Myocyte (in vitro differentiated cells): Measurements from ENCODE around the gene ABCD3. TPM values are rescaled to one million over a fixed set of nuclear protein-coding genes. Genes with fewer than 3 reads are reported as not detected.
"Not testable (repeated sequence)": the region's sequence is repeated elsewhere in the genome, so short reads cannot be mapped to it uniquely, and the experiment has no call there.

ENCODE experiments used
- DNase-seq: peaks from one replicate; pipeline ENCODE4 v3.0.0-alpha.2; 2012; ENCODE audit warnings: low read depth
- total RNA-seq: library from RNA; depleted of rRNA; stranded (reverse); fragments of >200 nt; gene quantifications from 2 replicates; pipeline ENCODE4 v1.2.3, GENCODE V29; 2014

Gene ABCD3
- total RNA-seq, 1 donor from 2014 or later = 43.2 TPM

GRCh38 chr1:94544706-94545490, 126.7 kb downstream of the ABCD3 start:
- DNase-seq = peak; percentile 50

- DNase-seq = no peak
Measured at GRCh38 chr1:94549706-94550105, 131.5 kb downstream of the ABCD3 start.

- DNase-seq = peak; percentile 42
Measured at GRCh38 chr1:94550396-94550795, 132.2 kb downstream of the ABCD3 start.

DNA sequence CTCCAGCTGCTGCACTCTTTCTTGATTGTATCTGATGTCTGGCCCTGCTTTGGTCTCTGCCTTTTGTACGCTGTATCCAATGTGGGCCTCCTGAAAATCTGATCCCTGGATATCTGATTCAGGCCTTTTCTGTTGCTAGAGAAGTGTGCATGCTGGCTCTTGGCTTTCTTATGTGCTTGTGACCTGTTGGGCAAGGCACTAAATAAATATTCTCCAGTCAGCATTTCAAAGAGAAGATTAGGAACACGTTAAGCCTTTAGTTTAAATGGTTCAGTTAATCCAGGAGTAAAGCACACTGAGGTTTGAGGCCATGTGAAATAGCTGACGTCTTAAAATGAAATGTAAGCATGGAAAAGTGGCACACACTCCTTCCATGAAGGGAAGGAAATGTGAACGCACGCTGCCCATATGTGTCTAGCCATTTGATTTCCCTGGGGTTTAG, 132.6 kb downstream of the ABCD3 start:
- no peak for DNase-seq

- no peak for DNase-seq
Measured at GRCh38 chr1:94551449-94551848, 133.3 kb downstream of the ABCD3 start.

DNA sequence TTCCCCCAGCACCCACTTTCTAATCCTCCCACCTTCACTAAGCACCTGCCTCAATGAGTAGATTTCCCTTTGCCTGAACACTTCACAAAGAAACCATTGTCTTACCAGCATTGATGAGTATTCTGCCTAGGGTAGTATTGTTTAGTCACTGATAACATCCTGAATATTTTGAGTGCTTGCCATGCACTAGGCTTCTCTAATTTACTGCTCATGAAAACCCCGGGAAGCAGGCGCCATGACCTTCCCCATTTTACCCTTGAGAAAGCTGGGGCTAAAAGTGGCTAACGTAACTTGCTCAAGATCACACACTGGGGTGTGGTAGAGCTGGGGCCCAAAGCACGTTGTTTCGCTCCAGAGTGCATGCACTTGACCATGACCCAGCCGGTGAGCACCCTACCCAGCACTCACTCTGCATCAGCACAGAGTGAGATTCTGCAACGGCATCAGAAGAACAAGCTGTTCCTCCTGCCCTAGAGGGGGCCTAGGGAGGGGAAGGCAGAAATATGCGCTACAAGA, 133.9 kb downstream of the ABCD3 start:
- DNase-seq = no peak

GRCh38 chr1:94553323-94553730, 135.1 kb downstream of the ABCD3 start:
- no peak for DNase-seq

DNA sequence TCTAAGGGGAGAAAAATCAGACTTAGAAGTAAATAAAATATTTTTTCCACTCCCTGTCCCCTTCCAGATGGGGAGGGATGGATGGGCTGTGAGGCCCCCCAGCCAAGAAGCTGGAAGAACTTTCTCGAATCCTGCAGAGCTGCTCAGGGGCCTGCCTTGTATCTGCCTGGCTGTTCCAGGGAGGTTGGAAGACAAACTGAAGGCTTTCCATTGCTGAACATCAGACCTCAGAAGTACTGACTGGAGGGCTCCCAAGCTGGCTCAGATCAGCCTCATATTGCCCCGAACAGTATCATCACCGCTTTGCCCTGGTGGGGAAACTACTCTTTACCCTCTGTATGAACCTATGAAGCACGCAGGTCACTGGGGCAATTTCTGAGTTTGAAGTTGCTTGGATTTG, 135.7 kb downstream of the ABCD3 start:
- no peak for DNase-seq

DNA sequence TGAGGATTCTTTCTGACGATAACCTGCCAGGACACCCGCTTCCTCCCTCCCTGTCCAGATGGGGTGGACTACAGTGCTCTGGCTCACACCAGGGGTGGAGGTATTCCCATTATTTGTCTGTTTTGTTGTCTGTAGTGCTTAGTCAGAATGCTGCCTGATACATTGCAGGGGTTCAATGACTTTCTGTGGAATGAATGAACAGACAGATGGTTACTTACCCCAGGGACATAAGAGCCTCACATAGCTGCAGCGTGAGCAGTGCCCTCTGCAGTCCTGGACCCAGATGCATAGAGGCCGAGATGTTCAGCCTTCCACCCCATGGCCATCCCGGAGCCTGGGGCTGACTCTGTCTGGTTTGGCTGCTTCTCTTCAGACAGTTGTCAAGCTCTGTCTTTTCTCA, 136.4 kb downstream of the ABCD3 start:
- no peak for DNase-seq

- no peak for DNase-seq
Measured at GRCh38 chr1:94555091-94555490, 136.9 kb downstream of the ABCD3 start.

DNA sequence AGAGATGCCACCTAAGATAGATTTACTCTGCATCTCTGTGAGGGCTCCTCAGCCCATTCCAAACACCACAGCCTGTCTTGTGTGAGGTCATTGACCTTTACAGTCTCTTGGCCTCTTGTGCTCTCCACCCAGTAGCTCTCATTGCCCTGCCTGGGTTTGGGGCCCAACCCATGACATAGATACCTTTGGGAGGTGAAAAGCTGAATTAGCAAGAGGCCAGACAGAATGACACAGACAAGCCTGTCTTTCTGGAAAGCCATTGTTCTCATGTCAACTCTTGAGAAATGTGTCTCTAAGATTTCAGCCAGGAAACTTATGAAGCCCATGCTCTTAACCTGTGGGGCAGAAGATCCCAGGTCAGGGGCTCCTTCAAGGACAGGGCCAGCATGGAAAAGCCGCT, 141.7 kb downstream of the ABCD3 start:
- DNase-seq = no peak

DNA sequence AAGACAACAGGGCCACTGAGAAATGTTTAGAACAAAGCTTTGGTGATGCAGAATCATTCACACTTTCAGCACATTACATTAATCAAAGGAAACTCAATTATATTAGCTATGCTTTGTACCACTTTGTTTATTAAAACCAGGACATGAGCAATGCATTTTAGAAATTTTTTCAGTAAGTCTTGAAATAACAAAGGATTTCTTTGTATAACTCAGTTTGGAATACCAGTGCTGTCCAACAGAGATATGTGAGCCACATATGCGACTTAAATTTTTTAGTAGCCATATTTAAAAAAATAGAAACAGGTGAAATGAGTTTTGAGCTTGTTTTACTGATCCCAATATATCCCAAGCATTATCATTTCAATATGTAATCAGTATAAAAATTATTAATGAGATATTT, 142.1 kb downstream of the ABCD3 start:
- DNase-seq = no peak

GRCh38 chr1:94562519-94563260, 144.5 kb downstream of the ABCD3 start:
- DNase-seq = no peak

DNA sequence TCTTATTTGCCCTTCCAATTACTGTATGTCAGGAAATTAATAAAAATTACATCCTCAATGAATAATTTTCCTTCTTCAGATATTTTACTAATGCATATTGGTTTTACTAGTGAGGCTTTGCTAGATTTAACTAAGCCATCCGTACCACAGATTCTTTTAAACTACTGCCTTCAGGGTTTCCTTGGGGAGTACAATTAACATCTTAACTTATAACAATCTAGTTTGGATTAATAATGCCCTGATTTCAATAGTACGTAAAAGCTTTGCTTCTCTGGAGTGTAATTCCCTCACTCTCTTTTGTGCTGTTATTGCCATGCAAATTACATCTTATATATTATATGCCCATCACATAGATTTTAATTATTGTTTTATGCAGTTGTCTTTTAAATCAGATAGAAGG, 147.7 kb downstream of the ABCD3 start:
- no peak for DNase-seq

GRCh38 chr1:94566436-94566835, 148.2 kb downstream of the ABCD3 start:
- not testable (repeated sequence) for DNase-seq

GRCh38 chr1:94567975-94568607, 149.9 kb downstream of the ABCD3 start:
- DNase-seq = not testable (repeated sequence)

Other genes starting within 250 kb of the ABCD3 start
- 4.4 and 5.7 TPM in 2 replicates for gene ARHGAP29, start 180.8 kb upstream of the ABCD3 start, total RNA-seq
- gene F3, start 123.4 kb downstream of the ABCD3 start, total RNA-seq = 5.0 and 5.1 TPM in 2 replicates